ENCODE results near the gene ARL15. TPM values are rescaled to one million over a fixed set of nuclear protein-coding genes. Genes with fewer than 3 reads are reported as not detected.

The ARL15 gene
- total and polyA plus RNA-seq, 7 donors, result 11.7 to 30.7 (median 16.6) TPM

DNA sequence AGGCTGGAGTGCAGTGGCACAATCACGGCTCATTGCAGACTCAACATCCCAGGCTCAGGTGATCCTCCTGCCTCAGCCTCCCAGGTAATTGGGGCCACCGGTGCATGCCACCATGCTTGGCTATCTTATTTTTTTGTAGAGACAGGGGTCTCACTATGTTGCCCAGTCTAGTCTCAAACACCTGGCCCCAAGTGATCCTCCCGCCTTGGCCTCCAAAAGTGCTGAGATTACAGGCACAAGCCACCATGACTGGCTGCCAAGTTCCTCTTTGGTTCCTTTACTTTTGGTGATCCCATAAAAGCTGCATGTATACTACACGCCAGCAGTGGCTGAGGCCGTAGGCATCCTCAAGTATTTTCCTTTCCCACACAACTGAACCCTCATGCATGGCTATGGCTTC lies 11.4 kb downstream of the ARL15 start:
- WGBS, 2 donors, result 97 to 98% methylated on average over 5 of the region's 5 CpGs
- no peak for DNase-seq
- H3K4me1 ChIP-seq, result peaks cover 0 to 26% (median 8%) of the 10 kb centered on the region in 4 donors
- H3K27me3 ChIP-seq, result no peaks in the 10 kb centered on the region
- intact Hi-C loops (cut with DNase I), result no loop called here
- no peak overlapping the region for H3K4me3 ChIP-seq
- no peaks in the 10 kb centered on the region for H3K9me3 ChIP-seq
- no peaks in the 10 kb centered on the region for H3K36me3 ChIP-seq
- TF ChIP-seq, protein P1, sequence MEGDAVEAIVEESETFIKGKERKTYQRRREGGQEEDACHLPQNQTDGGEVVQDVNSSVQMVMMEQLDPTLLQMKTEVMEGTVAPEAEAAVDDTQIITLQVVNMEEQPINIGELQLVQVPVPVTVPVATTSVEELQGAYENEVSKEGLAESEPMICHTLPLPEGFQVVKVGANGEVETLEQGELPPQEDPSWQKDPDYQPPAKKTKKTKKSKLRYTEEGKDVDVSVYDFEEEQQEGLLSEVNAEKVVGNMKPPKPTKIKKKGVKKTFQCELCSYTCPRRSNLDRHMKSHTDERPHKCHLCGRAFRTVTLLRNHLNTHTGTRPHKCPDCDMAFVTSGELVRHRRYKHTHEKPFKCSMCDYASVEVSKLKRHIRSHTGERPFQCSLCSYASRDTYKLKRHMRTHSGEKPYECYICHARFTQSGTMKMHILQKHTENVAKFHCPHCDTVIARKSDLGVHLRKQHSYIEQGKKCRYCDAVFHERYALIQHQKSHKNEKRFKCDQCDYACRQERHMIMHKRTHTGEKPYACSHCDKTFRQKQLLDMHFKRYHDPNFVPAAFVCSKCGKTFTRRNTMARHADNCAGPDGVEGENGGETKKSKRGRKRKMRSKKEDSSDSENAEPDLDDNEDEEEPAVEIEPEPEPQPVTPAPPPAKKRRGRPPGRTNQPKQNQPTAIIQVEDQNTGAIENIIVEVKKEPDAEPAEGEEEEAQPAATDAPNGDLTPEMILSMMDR (IDR thresholded peaks at IDR 0.05), result no peak
- TF ChIP-seq POLR2AphosphoS5 (IDR thresholded peaks at IDR 0.05), result no peak
- TF ChIP-seq POLR2A (IDR thresholded peaks at IDR 0.05), result no peak
- no peak for TF ChIP-seq EP300 (IDR thresholded peaks at IDR 0.05)
- no peak overlapping the region for H3K27ac ChIP-seq

DNA sequence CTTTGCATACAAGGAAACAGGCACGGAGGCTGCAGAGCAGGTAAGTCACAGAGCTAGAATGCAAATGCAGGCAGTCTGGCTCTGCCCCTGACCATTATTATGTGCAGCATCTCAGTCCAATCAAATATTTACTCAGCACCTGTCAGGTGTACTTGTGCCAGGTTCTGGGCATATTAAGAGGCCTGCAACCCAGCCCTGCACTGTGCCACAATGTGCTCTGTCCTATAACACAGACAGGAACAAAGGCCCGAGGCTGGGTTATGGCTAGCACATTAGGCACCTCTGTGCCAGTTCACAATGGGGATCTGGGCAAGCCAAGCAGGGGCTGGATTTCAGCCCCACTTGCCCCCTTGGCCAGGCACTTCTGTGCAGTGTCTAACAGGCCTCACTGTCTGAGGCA lies 14.0 kb downstream of the ARL15 start:
- TF ChIP-seq POLR2AphosphoS5 (IDR thresholded peaks at IDR 0.05) (no peak), EP300 (IDR thresholded peaks at IDR 0.05) (no peak), POLR2A (IDR thresholded peaks at IDR 0.05) (no peak)
- TF ChIP-seq, protein P1 (IDR thresholded peaks at IDR 0.05), result no peak
- 20 to 71% methylated on average over 2 of the region's 2 CpGs for WGBS, 2 donors
- H3K27ac ChIP-seq, result no peak overlapping the region

DNA sequence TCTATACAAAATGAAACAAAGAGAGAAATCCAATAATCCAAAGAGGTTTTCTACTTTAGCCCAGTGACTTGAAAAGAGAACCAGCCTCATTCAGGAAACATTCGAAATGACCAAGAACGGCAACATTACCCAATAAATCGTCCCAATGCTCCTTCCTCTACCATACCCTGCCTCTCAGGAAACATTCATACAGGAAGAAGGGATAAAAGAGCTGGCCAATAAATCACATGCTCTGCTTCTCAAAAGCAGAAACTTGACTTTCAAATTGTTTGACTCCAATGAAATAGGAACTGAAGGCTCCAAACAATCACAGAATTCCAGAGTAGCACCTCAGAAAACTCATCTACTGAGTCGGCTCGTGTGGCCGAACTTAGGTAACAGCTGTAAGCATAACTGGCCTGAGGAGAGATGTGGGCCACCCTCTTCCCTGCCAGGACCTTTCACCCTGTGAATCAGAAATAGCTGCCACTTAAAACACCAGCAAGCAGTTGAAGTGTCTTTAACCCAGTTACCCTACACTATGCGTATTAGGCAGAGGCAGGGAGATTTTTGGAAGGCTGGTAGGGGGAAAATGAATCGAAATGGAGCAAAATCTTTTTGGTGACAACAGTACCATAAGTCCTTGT lies 14.6 kb downstream of the ARL15 start:
- Histone ChIP-seq H3K4me3 (no peak overlapping the region), H3K9me3 (no peaks in the 10 kb centered on the region), H3K27me3 (no peaks in the 10 kb centered on the region), H3K4me1 (peaks cover 0 to 32% (median 9%) of the 10 kb centered on the region in 4 donors), H3K27ac (no peak overlapping the region), H3K36me3 (no peaks in the 10 kb centered on the region)
- 16 to 46% methylated on average over 8 of the region's 8 CpGs for WGBS, 2 donors
- no peak for DNase-seq
- intact Hi-C loops (cut with DNase I), result no loop called here
- TF ChIP-seq EP300 (IDR thresholded peaks at IDR 0.05) (no peak), POLR2AphosphoS5 (IDR thresholded peaks at IDR 0.05) (no peak), POLR2A (IDR thresholded peaks at IDR 0.05) (no peak)
- TF ChIP-seq, protein P1 (IDR thresholded peaks at IDR 0.05), result no peak

More for the DNA sequence above, 14.0 kb downstream of the ARL15 start:
- no peaks in the 10 kb centered on the region for H3K9me3 ChIP-seq
- H3K27me3 ChIP-seq, result no peaks in the 10 kb centered on the region
- no peak overlapping the region for H3K4me3 ChIP-seq
- intact Hi-C loops (cut with DNase I), result no loop called here
- no peak for DNase-seq
- no peaks in the 10 kb centered on the region for H3K36me3 ChIP-seq
- H3K4me1 ChIP-seq, result peaks cover 0 to 32% (median 9%) of the 10 kb centered on the region in 4 donors

DNA sequence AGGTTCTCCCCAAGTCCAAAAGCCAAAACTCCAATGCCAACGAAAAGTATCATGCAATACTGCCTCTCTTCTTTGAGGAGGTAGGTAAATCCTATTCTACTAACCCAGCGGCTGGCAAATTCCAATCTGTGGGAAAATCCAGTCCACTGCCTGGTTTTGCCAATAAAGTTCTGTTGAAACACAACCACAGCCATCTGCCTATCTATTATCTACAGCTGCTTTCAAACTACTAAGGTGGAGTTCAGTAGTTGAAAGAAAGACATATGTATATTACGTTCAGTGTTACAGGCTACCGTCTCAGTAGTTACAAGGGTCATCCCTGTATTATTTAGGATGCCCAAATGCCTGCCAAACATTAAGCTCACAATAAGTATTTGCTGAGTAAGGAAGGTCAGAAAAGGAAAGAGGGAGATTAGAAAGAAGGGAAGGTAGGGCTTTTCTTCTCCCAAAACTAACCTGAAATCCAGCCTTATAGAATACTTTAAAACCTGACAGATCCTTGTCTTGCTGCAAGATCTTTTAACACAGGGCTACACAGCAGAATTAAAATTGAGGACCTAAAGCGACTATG lies 16.2 kb downstream of the ARL15 start:
- intact Hi-C loops (cut with DNase I), result no loop called here

DNA sequence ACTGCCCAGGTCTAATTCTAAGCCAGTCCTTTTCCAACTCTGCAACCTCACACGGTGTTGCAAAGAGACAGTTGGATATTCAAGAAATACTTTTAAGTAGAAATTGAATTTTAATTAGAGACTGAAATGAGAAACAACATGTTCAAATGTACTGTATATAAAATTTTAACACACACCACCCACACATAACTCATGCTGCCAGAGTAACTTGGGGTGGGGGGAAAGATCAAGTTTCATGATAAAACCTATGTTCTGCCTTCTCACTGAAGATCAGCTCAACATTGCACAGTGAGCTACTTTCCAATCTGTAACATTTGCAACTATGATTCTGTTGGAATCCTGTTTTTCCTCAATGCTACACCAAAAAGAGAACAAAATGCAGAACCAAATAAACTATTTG lies 17.5 kb downstream of the ARL15 start:
- no peak overlapping the region for H3K4me3 ChIP-seq
- H3K27me3 ChIP-seq, result no peaks in the 10 kb centered on the region
- H3K4me1 ChIP-seq, result peaks cover 0 to 32% (median 9%) of the 10 kb centered on the region in 4 donors
- H3K27ac ChIP-seq, result no peak overlapping the region
- no peak for DNase-seq
- no peaks in the 10 kb centered on the region for H3K36me3 ChIP-seq
- intact Hi-C loops (cut with DNase I), result no loop called here
- WGBS, 2 donors, result 95 to 97% methylated on average over 1 of the region's 1 CpG
- no peaks in the 10 kb centered on the region for H3K9me3 ChIP-seq
- TF ChIP-seq, protein P1 (IDR thresholded peaks at IDR 0.05), result no peak
- TF ChIP-seq POLR2AphosphoS5 (IDR thresholded peaks at IDR 0.05) (no peak), EP300 (IDR thresholded peaks at IDR 0.05) (no peak), POLR2A (IDR thresholded peaks at IDR 0.05) (no peak)

More for the DNA sequence above, 16.2 kb downstream of the ARL15 start:
- no peak overlapping the region for H3K4me3 ChIP-seq
- H3K27ac ChIP-seq, result no peak overlapping the region
- TF ChIP-seq POLR2A (IDR thresholded peaks at IDR 0.05) (no peak), EP300 (IDR thresholded peaks at IDR 0.05) (no peak), POLR2AphosphoS5 (IDR thresholded peaks at IDR 0.05) (no peak)
- 64 to 85% methylated on average over 5 of the region's 5 CpGs for WGBS, 2 donors
- no peaks in the 10 kb centered on the region for H3K9me3 ChIP-seq
- H3K36me3 ChIP-seq, result no peaks in the 10 kb centered on the region
- DNase-seq, result no peak
- H3K27me3 ChIP-seq, result no peaks in the 10 kb centered on the region
- peaks cover 0 to 32% (median 9%) of the 10 kb centered on the region in 4 donors for H3K4me1 ChIP-seq

All from sigmoid colon (tissue), 7 donors.